Left cardiac atrium (tissue), 4 donors: ENCODE results near the gene DACT2. TPM values are rescaled to one million over a fixed set of nuclear protein-coding genes. Genes with fewer than 3 reads are reported as not detected.
A peak's percentile ranks its signal among the peaks of the same experiment; 100 is the strongest.
"Not testable (repeated sequence)": the region's sequence is repeated elsewhere in the genome, so short reads cannot be mapped to it uniquely, and the experiment has no call there.

ENCODE experiments used
- ATAC-seq, 2 donors: fragments of 200-7000 bp; cut with Tn5 transposase; one replicate each; pipeline ENCODE4 v1.9.1; 2020; ENCODE audit warnings: mild to moderate bottlenecking in 2 of 2, moderate library complexity in 2 of 2
- DNase-seq: peaks from one replicate; pipeline ENCODE4 v3.0.0-alpha.2; 2020
- intact Hi-C, 2 donors: fragments of 100-400 bp; cut with DNase I; formaldehyde crosslinking; loops; one replicate each; pipeline versions ENCODE4 v1.14.1 to v1.15.1; 2022 to 2023
- total RNA-seq, 2 donors: library from RNA; stranded (reverse); fragmentation: NEBNext Ultra II Directional; extraction: Animal tissue kit (Norgen Biotek cat#: 25700); gene quantifications; one replicate each; pipeline ENCODE4 v1.2.1, GENCODE V29; 2021
- donor health status: DM: no; HTN: yes; CAD: no.
- donor health status: DM: no; HTN: yes; CAD: no; lungs with severe emphysema.
- donor health status: DM: yes; HTN: yes; CAD: no.
- donor health status: Dilated cardiomyopathy.

The DACT2 gene
- total RNA-seq, 2 donors from 2014 or later, result 1.7 to 2.4 TPM

- no peak for DNase-seq
- ATAC-seq, result no peak
- intact Hi-C loops, result no loop called here
These were observed 45.3 kb downstream of the DACT2 start for GRCh38 chr6:168274037-168274952.

- DNase-seq, result no peak
- intact Hi-C loops, result no loop called here
- no peak for ATAC-seq
These were observed 46.0 kb downstream of the DACT2 start for GRCh38 chr6:168273441-168274036.

GRCh38 chr6:168272415-168273325, 46.9 kb downstream of the DACT2 start:
- peak in 1 of 2 donors; percentile 22 for ATAC-seq
- DNase-seq, result no peak
- intact Hi-C loops, result no loop called here

- intact Hi-C loops, result no loop called here
- ATAC-seq (no peak), DNase-seq (no peak)
These were observed 49.1 kb downstream of the DACT2 start for GRCh38 chr6:168270274-168271172.

GRCh38 chr6:168269455-168270243, 49.9 kb downstream of the DACT2 start:
- DNase-seq, result no peak
- ATAC-seq, result no peak
- intact Hi-C loops, result no loop called here

GRCh38 chr6:168268755-168269154, 50.8 kb downstream of the DACT2 start:
- ATAC-seq (no peak), DNase-seq (no peak)
- intact Hi-C loops, result no loop called here

- DNase-seq, intact Hi-C loops, ATAC-seq: not testable (repeated sequence)
These were observed 51.8 kb downstream of the DACT2 start for GRCh38 chr6:168267779-168268178.

- no peak for DNase-seq
- intact Hi-C loops, result no loop called here
- ATAC-seq, result no peak
These were observed 53.5 kb downstream of the DACT2 start for GRCh38 chr6:168265827-168266815.

- intact Hi-C loops, result no loop called here
- ATAC-seq, result no peak
- no peak for DNase-seq
These were observed 54.2 kb downstream of the DACT2 start for GRCh38 chr6:168265394-168265793.

- DNase-seq, result no peak
- ATAC-seq, result no peak
- intact Hi-C loops, result no loop called here
These were observed 54.8 kb downstream of the DACT2 start for GRCh38 chr6:168264593-168265335.

- no peak for ATAC-seq
- no peak for DNase-seq
- intact Hi-C loops, result no loop called here
These were observed 56.1 kb downstream of the DACT2 start for GRCh38 chr6:168263351-168263905.

GRCh38 chr6:168261234-168261633, 58.3 kb downstream of the DACT2 start:
- intact Hi-C loops, result no loop called here
- DNase-seq (no peak), ATAC-seq (no peak)

- intact Hi-C loops, result no loop called here
- no peak for ATAC-seq
- no peak for DNase-seq
These were observed 59.1 kb downstream of the DACT2 start for GRCh38 chr6:168260420-168260987.

- no peak for DNase-seq
- no peak for ATAC-seq
- intact Hi-C loops, result no loop called here
These were observed 60.8 kb downstream of the DACT2 start for GRCh38 chr6:168258795-168259194.

- DNase-seq, result no peak
- intact Hi-C loops, result no loop called here
- ATAC-seq, result no peak
These were observed 62.6 kb downstream of the DACT2 start for GRCh38 chr6:168256940-168257339.
